K562 (cell line): ENCODE measurements around the gene ATP6V0D1. TPM values are rescaled to one million over a fixed set of nuclear protein-coding genes. Genes with fewer than 3 reads are reported as not detected.

Experiments used
- BHLHE40 ChIP-seq: IDR thresholded peaks from 2 replicates; pipeline ENCODE4 v1.6.1; 2011; ENCODE audit warnings: low read length, improper control_type of control experiment
- COPS2 ChIP-seq: fragments of 450-650 bp; conservative IDR thresholded peaks from 2 replicates; pipeline ENCODE4 v1.6.1; 2016; ENCODE audit warnings: mild to moderate bottlenecking, moderate library complexity
- DLX4 ChIP-seq: fragments of 250-450 bp; sonication (Bioruptor Pico); IDR thresholded peaks from 2 replicates; pipeline ENCODE4 v1.6.1; 2021; ENCODE audit warnings: mild to moderate bottlenecking
- ESRRB ChIP-seq: fragments of 250-450 bp; sonication (Bioruptor Pico); IDR thresholded peaks from 2 replicates; pipeline ENCODE4 v1.5.0; 2020; ENCODE audit warnings: mild to moderate bottlenecking, moderate library complexity, borderline replicate concordance
- ETS1 ChIP-seq: conservative IDR thresholded peaks from 2 replicates; pipeline ENCODE4 v1.6.1; 2011; ENCODE audit warnings: low read depth, mild to moderate bottlenecking, low read length; ENCODE audit not compliant: control insufficient read depth
- FOXP1 ChIP-seq: sonication (generic); formaldehyde crosslinking; IDR thresholded peaks from 2 replicates; pipeline ENCODE4 v1.8.0; 2022; ENCODE audit warnings: mild to moderate bottlenecking, missing genetic modification reagents
- HDAC2 ChIP-seq: fragments of 450-650 bp; IDR thresholded peaks from 2 replicates; pipeline ENCODE4 v1.6.1; 2016; ENCODE audit warnings: mild to moderate bottlenecking
- HNRNPK ChIP-seq: fragments of 200-400 bp; formaldehyde crosslinking; IDR thresholded peaks from one replicate; pipeline ENCODE4 v1.6.1; 2018; ENCODE audit warnings: mild to moderate bottlenecking, low read depth, low read length; ENCODE audit not compliant: poor library complexity, severe bottlenecking
- KAT8 ChIP-seq: fragments of 450-650 bp; IDR thresholded peaks from 2 replicates; pipeline ENCODE4 v1.6.1; 2016; ENCODE audit warnings: low read depth, mild to moderate bottlenecking
- MBD1 ChIP-seq: fragments of 250-450 bp; sonication (Bioruptor Pico); IDR thresholded peaks from 2 replicates; pipeline ENCODE4 v1.8.0; 2022; ENCODE audit warnings: inconsistent platforms
- NBN ChIP-seq: fragments of 450-650 bp; IDR thresholded peaks from 2 replicates; pipeline ENCODE4 v1.6.1; 2016; ENCODE audit warnings: low read depth, mild to moderate bottlenecking
- RCOR1 ChIP-seq, 2 experiments: IDR thresholded peaks; 2 replicates each; pipeline ENCODE4 v1.6.1; 2012; ENCODE audit warnings: low read depth in 2 of 2, low read length in 2 of 2, borderline replicate concordance in 1 of 2, improper control_type of control experiment in 1 of 2
- RNF2 ChIP-seq: sonication (generic); IDR thresholded peaks from 2 replicates; pipeline ENCODE4 v1.6.1; 2016
- SIX5 ChIP-seq, 2 experiments: IDR thresholded peaks; 2 replicates each; pipeline ENCODE4 v1.6.1; 2011; ENCODE audit warnings: low read length in 2 of 2, borderline replicate concordance in 1 of 2, low read depth in 1 of 2, mild to moderate bottlenecking in 1 of 2, moderate library complexity in 1 of 2; ENCODE audit not compliant: insufficient read depth in 1 of 2
- SMARCE1 ChIP-seq: fragments of 450-650 bp; IDR thresholded peaks from 2 replicates; pipeline ENCODE4 v1.7.1; 2016; ENCODE audit warnings: mild to moderate bottlenecking
- ZNF175 ChIP-seq: fragments of 200-800 bp; sonication (Bioruptor generic); IDR thresholded peaks from 2 replicates; pipeline ENCODE4 v1.6.1; 2016; ENCODE audit warnings: low read depth, mild to moderate bottlenecking, missing genetic modification characterization, missing compliant biosample characterization
- ZNF24 ChIP-seq: fragments of 450-650 bp; IDR thresholded peaks from 2 replicates; pipeline ENCODE4 v1.6.1; 2016
- ZNF282 ChIP-seq: sonication (generic); formaldehyde crosslinking; IDR thresholded peaks from 2 replicates; pipeline ENCODE4 v1.8.1; 2023; ENCODE audit warnings: missing genetic modification reagents
- ZNF316 ChIP-seq: fragments of 450-650 bp; IDR thresholded peaks from 2 replicates; pipeline ENCODE4 v1.6.1; 2016
- ZNF324 ChIP-seq: fragments of 250-450 bp; sonication (Bioruptor Pico); IDR thresholded peaks from 2 replicates; pipeline ENCODE4 v1.4.0; 2020; ENCODE audit warnings: mild to moderate bottlenecking
- ZNF551 ChIP-seq: fragments of 250-450 bp; sonication (Bioruptor Pico); IDR thresholded peaks from 2 replicates; pipeline ENCODE4 v1.5.0; 2021; ENCODE audit warnings: mild to moderate bottlenecking, moderate library complexity
- ZNF589 ChIP-seq: fragments of 200-800 bp; sonication (Bioruptor generic); IDR thresholded peaks from 2 replicates; pipeline ENCODE4 v1.6.1; 2016; ENCODE audit warnings: low read depth, missing genetic modification characterization, missing compliant biosample characterization
- ZNF644 ChIP-seq: fragments of 200-800 bp; sonication (Bioruptor generic); IDR thresholded peaks from 2 replicates; pipeline ENCODE4 v1.6.1; 2016; ENCODE audit warnings: low read depth, missing genetic modification characterization, missing compliant biosample characterization
- ZNF668 ChIP-seq: fragments of 250-450 bp; sonication (Bioruptor Pico); IDR thresholded peaks from 2 replicates; pipeline ENCODE4 v1.8.0; 2022; ENCODE audit warnings: mild to moderate bottlenecking, inconsistent platforms
- ZNF740 ChIP-seq, 3 experiments: fragments of 200-800 bp in 1 of 3; sonication (Bioruptor generic) in 1 of 3; sonication (generic) in 1 of 3; formaldehyde crosslinking in 1 of 3; IDR thresholded peaks; 2 replicates each; pipeline versions ENCODE4 v1.6.1 to v1.8.0; 2016 to 2022; ENCODE audit warnings: mild to moderate bottlenecking in 2 of 3, missing compliant biosample characterization in 2 of 3, missing genetic modification characterization in 2 of 3, missing genetic modification reagents in 1 of 3
- ZNF785 ChIP-seq: fragments of 250-450 bp; sonication (Bioruptor Pico); IDR thresholded peaks from 2 replicates; pipeline ENCODE4 v1.4.0; 2020; ENCODE audit warnings: mild to moderate bottlenecking
- polyA plus RNA-seq, 8 experiments: library from polyadenylated mRNA; depleted of rRNA in 4 of 8; stranded (reverse) in 5 of 8; unstranded in 3 of 8; fragments of >200 nt; fragmentation: Nextera tagmentation in 2 of 8; fragmentation: Illumina TruSeq in 1 of 8; extraction: Ambion mirVana in 2 of 8; extraction: Trizol in 1 of 8; gene quantifications; 2 replicates each; pipeline versions ENCODE4 v1.2.1 to v1.2.3, GENCODE V29; 2011 to 2014; ENCODE audit warnings: inconsistent platforms in 1 of 8, missing spikeins in 1 of 8
- total RNA-seq, 7 experiments: library from RNA; depleted of rRNA in 6 of 7; stranded (reverse); fragments of >200 nt in 6 of 7; fragmentation: Illumina TruSeq in 2 of 7; extraction: Trizol in 2 of 7; gene quantifications; 2 replicates each; pipeline versions ENCODE4 v1.2.1 to v1.2.3, GENCODE V29; 2011 to 2021; ENCODE audit warnings: low replicate concordance in 1 of 7

Gene ATP6V0D1
- total and polyA plus RNA-seq, 9 of the 15 experiments (the other 6 are each of a cell fraction or from before 2014, with no cell fraction given) = 23.2 to 69.7 (median 45.6) TPM

- TF ChIP-seq MBD1 (CRISPR knock-in tag) (no peak), ZNF282 (CRISPR knock-in tag) (no peak), SMARCE1 (peak; percentile 42; the same call in 1 of the 2 replicates), ESRRB (CRISPR knock-in tag) (no peak), NBN (peak; percentile 84), COPS2 (no peak), ZNF24 (no peak), ZNF316 (peak; percentile 74), ZNF740 (CRISPR knock-in tag; IDR thresholded peaks at IDR 0.05) (peak; percentile 88), ZNF740 (tag; IDR thresholded peaks at IDR 0.05) (no peak), SIX5 (IDR thresholded peaks at IDR 0.05; ENCODE audit: borderline replicate concordance in 1 of 2, insufficient read depth in 1 of 2, low read depth in 1 of 2, low read length in 2 of 2) (no peak), ETS1 (peak; percentile 46; the same call in 1 of the 2 replicates), RNF2 (no peak), HNRNPK (no peak), ZNF551 (CRISPR knock-in tag) (no peak), ZNF175 (CRISPR knock-in tag) (no peak), KAT8 (no peak), BHLHE40 (peak; percentile 46; the same call in 1 of the 2 replicates), FOXP1 (CRISPR knock-in tag) (no peak; the same call in 1 of the 2 replicates), HDAC2 (peak; percentile 90), ZNF668 (CRISPR knock-in tag) (no peak), ZNF324 (no peak), ZNF589 (no peak; the same call in 1 of the 2 replicates), ZNF785 (CRISPR knock-in tag) (no peak), DLX4 (no peak), ZNF644 (tag) (no peak), RCOR1 (IDR thresholded peaks at IDR 0.05; ENCODE audit: borderline replicate concordance in 1 of 2, low read depth in 2 of 2, low read length in 2 of 2) (peak in 1 of 2 experiments; percentile 78; a peak in 2 of 4 replicates)
Measured at GRCh38 chr16:67521095-67521804, 40.3 kb upstream of the ATP6V0D1 start (continued).
